Measurements from ENCODE around the gene IL4I1.
A peak's percentile ranks its signal among the peaks of the same experiment; 100 is the strongest.

Gene IL4I1

GRCh38 chr19:49924004-49924880, 27.6 kb upstream of the IL4I1 start:
- no peak for DNase-seq (ENCODE audit: low spot score)

- no peak for DNase-seq (ENCODE audit: low spot score)
These were observed 26.6 kb upstream of the IL4I1 start for GRCh38 chr19:49923055-49924003.

- DNase-seq (ENCODE audit: low spot score): peak; percentile 57
These were observed 25.4 kb upstream of the IL4I1 start for GRCh38 chr19:49921871-49922795.

GRCh38 chr19:49920624-49921363, 24.1 kb upstream of the IL4I1 start:
- DNase-seq (ENCODE audit: low spot score): no peak

GRCh38 chr19:49918089-49918488, 21.4 kb upstream of the IL4I1 start:
- DNase-seq (ENCODE audit: low spot score): no peak

GRCh38 chr19:49916839-49917733, 20.4 kb upstream of the IL4I1 start:
- no peak for DNase-seq (ENCODE audit: low spot score)

GRCh38 chr19:49915271-49915670, 18.6 kb upstream of the IL4I1 start:
- no peak for DNase-seq (ENCODE audit: low spot score)

GRCh38 chr19:49913720-49914119, 17.0 kb upstream of the IL4I1 start:
- no peak for DNase-seq (ENCODE audit: low spot score)

- DNase-seq (ENCODE audit: low spot score): no peak
These were observed 16.4 kb upstream of the IL4I1 start for GRCh38 chr19:49912965-49913685.

GRCh38 chr19:49911381-49912145, 14.9 kb upstream of the IL4I1 start:
- peak; percentile 61 for DNase-seq (ENCODE audit: low spot score)

- no peak for DNase-seq (ENCODE audit: low spot score)
These were observed 13.5 kb upstream of the IL4I1 start for GRCh38 chr19:49910179-49910578.

GRCh38 chr19:49908480-49909420, 12.1 kb upstream of the IL4I1 start:
- no peak for DNase-seq (ENCODE audit: low spot score)

- no peak for DNase-seq (ENCODE audit: low spot score)
These were observed 11.2 kb upstream of the IL4I1 start for GRCh38 chr19:49907745-49908446.

GRCh38 chr19:49906879-49907564, 10.3 kb upstream of the IL4I1 start:
- DNase-seq (ENCODE audit: low spot score): no peak

- DNase-seq (ENCODE audit: low spot score): no peak
These were observed 7.4 kb upstream of the IL4I1 start for GRCh38 chr19:49904136-49904535.

All from kidney tubule cell (primary cell).